DOHH2 (cell line): Measurements from ENCODE around the gene ASCL1.

Source experiments
- CTCF ChIP-seq: fragments of 200-600 bp; sonication (generic); IDR thresholded peaks from one replicate; pipeline ENCODE4 v1.5.1; 2014; ENCODE audit warnings: antibody characterized with exemption, mild to moderate bottlenecking, low read depth, low read length; ENCODE audit not compliant: poor library complexity, severe bottlenecking
- EZH2phosphoT487 ChIP-seq: fragments of 200-600 bp; sonication (generic); IDR thresholded peaks from 2 replicates; pipeline ENCODE4 v1.6.1; 2017; ENCODE audit warnings: borderline replicate concordance, mild to moderate bottlenecking, antibody characterized with exemption, low read length, moderate library complexity, mixed read lengths

- TF ChIP-seq CTCF (no peak), EZH2phosphoT487 (no peak)
These were observed 20.7 kb downstream of the ASCL1 start for GRCh38 chr12:102977945-102978706.
